SK-N-SH (cell line): ENCODE results near the gene BSG. TPM values are rescaled to one million over a fixed set of nuclear protein-coding genes. Genes with fewer than 3 reads are reported as not detected.

Source experiments
- CTCF ChIA-PET: fragments of 300-600, 350-600 bp; formaldehyde crosslinking; extraction: SDS; loops from one replicate; lab custom pipeline; 2021; lab: Yijun Ruan, JAX
- POLR2A ChIA-PET: fragments of 350-600 bp; sonication (Branson Sonifier 250); formaldehyde crosslinking; extraction: SDS; loops from one replicate; lab custom pipeline; 2020; ENCODE audit warnings: antibody characterized with exemption, inconsistent platforms; lab: Yijun Ruan, JAX
- DNase-seq: peaks from one replicate; pipeline ENCODE4 v3.0.0; 2012
- H2AFZ ChIP-seq: fragments of 200-600 bp; sonication (generic); 2 replicates; pipeline ENCODE4 v1.8.1; 2016; ENCODE audit warnings: antibody characterized with exemption, mild to moderate bottlenecking, low read depth
- H3F3A ChIP-seq: fragments of 200-600 bp; sonication (generic); replicated peaks from 2 replicates; pipeline ENCODE3; 2016; ENCODE audit warnings: antibody characterized with exemption, mild to moderate bottlenecking; ENCODE audit not compliant: insufficient read depth
- H3K27ac ChIP-seq, 2 experiments: fragments of 200-500 bp in 1 of 2; fragments of 200-600 bp in 1 of 2; sonication (Bioruptor generic) in 1 of 2; sonication (generic), shearing (Covaris generic) in 1 of 2; 2 replicates each; pipeline versions ENCODE4 v1.5.1 to v1.6.1; 2014 to 2016; ENCODE audit warnings: low read depth in 2 of 2, inconsistent platforms in 1 of 2, low read length in 1 of 2, mild to moderate bottlenecking in 1 of 2, mixed read lengths in 1 of 2
- H3K27me3 ChIP-seq: fragments of 200-600 bp; sonication (generic), shearing (Covaris generic); 2 replicates; pipeline ENCODE4 v1.6.1; 2016; ENCODE audit warnings: mixed run types; ENCODE audit not compliant: insufficient read depth
- H3K36me3 ChIP-seq, 2 experiments: fragments of 200-500 bp in 1 of 2; fragments of 200-600 bp in 1 of 2; sonication (Bioruptor generic) in 1 of 2; sonication (generic) in 1 of 2; replicated peaks in 1 of 2; 2 replicates each; pipeline versions ENCODE3 to v1.5.1; 2014 to 2016; ENCODE audit warnings: low read length in 1 of 2, mild to moderate bottlenecking in 1 of 2; ENCODE audit not compliant: insufficient read depth in 2 of 2, control insufficient read depth in 1 of 2
- H3K4me1 ChIP-seq, 2 experiments: fragments of 200-500 bp in 1 of 2; fragments of 200-600 bp in 1 of 2; sonication (Bioruptor generic) in 1 of 2; sonication (generic), shearing (Covaris generic) in 1 of 2; 2 replicates each; pipeline versions ENCODE4 v1.5.1 to v1.6.1; 2014 to 2016; ENCODE audit warnings: low read depth in 1 of 2, low read length in 1 of 2, mixed run types in 1 of 2; ENCODE audit not compliant: insufficient read depth in 2 of 2, control insufficient read depth in 1 of 2
- H3K4me2 ChIP-seq: fragments of 200-600 bp; sonication (generic), shearing (Covaris generic); 2 replicates; pipeline ENCODE4 v1.6.1; 2017; ENCODE audit warnings: mixed run types
- H3K4me3 ChIP-seq, 2 experiments: fragments of 200-500 bp in 1 of 2; fragments of 200-600 bp in 1 of 2; sonication (Bioruptor generic) in 1 of 2; sonication (generic), shearing (Covaris generic) in 1 of 2; 2 replicates each; pipeline versions ENCODE4 v1.5.1 to v1.8.1; 2014 to 2016; ENCODE audit warnings: low read depth in 2 of 2, inconsistent platforms in 1 of 2, low read length in 1 of 2, mild to moderate bottlenecking in 1 of 2, mixed read lengths in 1 of 2, moderate library complexity in 1 of 2
- H3K79me2 ChIP-seq: fragments of 200-600 bp; sonication (generic); 2 replicates; pipeline ENCODE4 v1.8.1; 2017; ENCODE audit warnings: mild to moderate bottlenecking; ENCODE audit not compliant: insufficient read depth
- H3K9ac ChIP-seq: fragments of 200-600 bp; sonication (generic); 2 replicates; pipeline ENCODE4 v1.6.1; 2017; ENCODE audit warnings: mixed run types
- H3K9me2 ChIP-seq: fragments of 200-600 bp; sonication (generic); 2 replicates; pipeline ENCODE4 v1.6.1; 2017; ENCODE audit warnings: mixed run types
- H3K9me3 ChIP-seq: fragments of 200-600 bp; sonication (generic); 2 replicates; pipeline ENCODE4 v1.6.1; 2017; ENCODE audit warnings: mixed run types, mild to moderate bottlenecking, moderate library complexity
- H4K20me1 ChIP-seq: fragments of 200-600 bp; sonication (generic); 2 replicates; pipeline ENCODE4 v1.6.1; 2017; ENCODE audit warnings: mild to moderate bottlenecking, mixed run types; ENCODE audit not compliant: insufficient read depth
- ELF1 ChIP-seq: IDR thresholded peaks from 2 replicates; pipeline ENCODE4 v1.4.0; 2012
- EZH2phosphoT487 ChIP-seq: fragments of 200-600 bp; sonication (generic); IDR thresholded peaks from 2 replicates; pipeline ENCODE4 v1.6.1; 2017; ENCODE audit warnings: low read depth, mixed run types, mild to moderate bottlenecking, antibody characterized with exemption, moderate library complexity, borderline replicate concordance
- FOXJ3 ChIP-seq: sonication (generic); formaldehyde crosslinking; IDR thresholded peaks from 2 replicates; pipeline ENCODE4 v1.5.1; 2020; ENCODE audit warnings: mild to moderate bottlenecking, missing genetic modification reagents
- IRF3 ChIP-seq: fragments of 150-350 bp; IDR thresholded peaks from 2 replicates; pipeline ENCODE4 v1.6.1; 2016; ENCODE audit warnings: mild to moderate bottlenecking, low read depth, low read length
- MAX ChIP-seq: IDR thresholded peaks from 2 replicates; pipeline ENCODE4 v1.4.0; 2012; ENCODE audit warnings: low read depth
- MXI1 ChIP-seq: IDR thresholded peaks from 2 replicates; pipeline ENCODE4 v1.6.1; 2012; ENCODE audit warnings: mild to moderate bottlenecking, low read depth, low read length, improper control_type of control experiment
- NFIC ChIP-seq: IDR thresholded peaks from 2 replicates; pipeline ENCODE4 v1.4.0; 2012; ENCODE audit warnings: borderline replicate concordance
- POLR2AphosphoS5 ChIP-seq: IDR thresholded peaks from 2 replicates; pipeline ENCODE4 v1.6.1; 2012; ENCODE audit warnings: low read depth, low read length
- RAD21 ChIP-seq: IDR thresholded peaks from 2 replicates; pipeline ENCODE4 v1.6.1; 2012; ENCODE audit warnings: mild to moderate bottlenecking, low read length
- REST ChIP-seq: IDR thresholded peaks from 2 replicates; pipeline ENCODE4 v1.6.1; 2012; ENCODE audit warnings: mild to moderate bottlenecking, low read depth, low read length, moderate library complexity
- RFX5 ChIP-seq: IDR thresholded peaks from 2 replicates; pipeline ENCODE4 v1.6.1; 2012; ENCODE audit warnings: mild to moderate bottlenecking, improper control_type of control experiment, low read length
- SIN3A ChIP-seq: IDR thresholded peaks from 2 replicates; pipeline ENCODE4 v1.6.1; 2012; ENCODE audit warnings: low read depth, mild to moderate bottlenecking, low read length, moderate library complexity, borderline replicate concordance
- SMC3 ChIP-seq: IDR thresholded peaks from 2 replicates; pipeline ENCODE4 v1.6.1; 2012; ENCODE audit warnings: low read depth, low read length, improper control_type of control experiment
- TEAD4 ChIP-seq: IDR thresholded peaks from 2 replicates; pipeline ENCODE4 v1.4.0; 2012; ENCODE audit warnings: mild to moderate bottlenecking, borderline replicate concordance; ENCODE audit not compliant: insufficient read depth
- USF1 ChIP-seq: IDR thresholded peaks from 2 replicates; pipeline ENCODE4 v1.4.0; 2012; ENCODE audit warnings: low read depth, borderline replicate concordance
- WGBS: methylation state at CpG from one replicate; pipeline ENCODE4 v1.1.6; 2017; ENCODE audit warnings: low lambda C conversion rate; 5-methylcytosine and 5-hydroxymethylcytosine counted together
- polyA plus RNA-seq, 3 experiments: library from polyadenylated mRNA; depleted of rRNA; stranded (reverse); fragments of >200 nt; gene quantifications; 2 replicates each; pipeline ENCODE4 v1.2.3, GENCODE V29; 2012

BSG gene
- polyA plus RNA-seq, 1 of the 3 experiments (the other 2 are of a cell fraction), result 835 TPM

GRCh38 chr19:556611-557382 is 15.6 kb upstream of the BSG start:
- Histone ChIP-seq H3K9ac (no peak overlapping the region), H3K27me3 (no peaks in the 10 kb centered on the region), H3K36me3 (no peaks in the 10 kb centered on the region), H3K79me2 (no peaks in the 10 kb centered on the region), H3K27ac (no peak overlapping the region), H3F3A (no peaks in the 10 kb centered on the region), H3K4me3 (no peak overlapping the region), H3K9me2 (no peaks in the 10 kb centered on the region), H3K9me3 (no peaks in the 10 kb centered on the region), H2AFZ (no peak overlapping the region), H3K4me2 (no peak overlapping the region), H3K4me1 (no peaks in the 10 kb centered on the region; a peak in 1 of 4 replicates), H4K20me1 (no peaks in the 10 kb centered on the region)
- no peak for DNase-seq
- ChIA-PET CTCF (interaction anchor here (1.1 kb wide), 1 partner anchor 8 kb away, joined by 3 read pairs; no protein-coding TSS in a partner anchor), POLR2A (interaction anchor here (1.0 kb wide), 1 partner anchor 14 kb away, joined by 3 read pairs; no protein-coding TSS in a partner anchor)
- TF ChIP-seq MAX (no peak), REST (no peak), POLR2AphosphoS5 (no peak), RFX5 (no peak), RAD21 (no peak), EZH2phosphoT487 (no peak), IRF3 (no peak), TEAD4 (no peak), FOXJ3 (no peak), SIN3A (no peak), ELF1 (no peak), MXI1 (no peak), NFIC (no peak), SMC3 (no peak), USF1 (no peak)
- WGBS, result 75% methylated on average over 24 of the region's 31 CpGs
